Measurements from ENCODE around the gene CTU2. TPM values are rescaled to one million over a fixed set of nuclear protein-coding genes. Genes with fewer than 3 reads are reported as not detected.
A peak's percentile ranks its signal among the peaks of the same experiment; 100 is the strongest.

Gene CTU2
- total RNA-seq, 1 experiment from 2014 or later = 54.9 TPM

GRCh38 chr16:88718178-88718577 is 11.9 kb downstream of the CTU2 start:
- H3K4me3 Mint-ChIP-seq (ENCODE audit: unreplicated experiment) = no peak overlapping the region
- no peaks in the 10 kb centered on the region for H3K9me3 ChIP-seq
- H3K4me1 Mint-ChIP-seq (ENCODE audit: low read depth, unreplicated experiment) = no peaks in the 10 kb centered on the region
- ChIA-PET CTCF (interaction anchor here (0.6 kb wide), 1 partner anchor 76 kb away, joined by 4 read pairs; no protein-coding TSS in a partner anchor), POLR2A (no interaction called here)
- no peaks in the 10 kb centered on the region for H3K27me3 ChIP-seq (replicated peaks; ENCODE audit: control insufficient read depth, insufficient read depth, low read length)
- H3K4me3 ChIP-seq (ENCODE audit: low read depth, low read length) = no peak overlapping the region
- no peaks in the 10 kb centered on the region for H3K27me3 Mint-ChIP-seq (ENCODE audit: insufficient read depth, unreplicated experiment)
- TSS peak; percentile 5 for BruUV-seq (replicated peaks)
- TF ChIP-seq, protein P1, sequence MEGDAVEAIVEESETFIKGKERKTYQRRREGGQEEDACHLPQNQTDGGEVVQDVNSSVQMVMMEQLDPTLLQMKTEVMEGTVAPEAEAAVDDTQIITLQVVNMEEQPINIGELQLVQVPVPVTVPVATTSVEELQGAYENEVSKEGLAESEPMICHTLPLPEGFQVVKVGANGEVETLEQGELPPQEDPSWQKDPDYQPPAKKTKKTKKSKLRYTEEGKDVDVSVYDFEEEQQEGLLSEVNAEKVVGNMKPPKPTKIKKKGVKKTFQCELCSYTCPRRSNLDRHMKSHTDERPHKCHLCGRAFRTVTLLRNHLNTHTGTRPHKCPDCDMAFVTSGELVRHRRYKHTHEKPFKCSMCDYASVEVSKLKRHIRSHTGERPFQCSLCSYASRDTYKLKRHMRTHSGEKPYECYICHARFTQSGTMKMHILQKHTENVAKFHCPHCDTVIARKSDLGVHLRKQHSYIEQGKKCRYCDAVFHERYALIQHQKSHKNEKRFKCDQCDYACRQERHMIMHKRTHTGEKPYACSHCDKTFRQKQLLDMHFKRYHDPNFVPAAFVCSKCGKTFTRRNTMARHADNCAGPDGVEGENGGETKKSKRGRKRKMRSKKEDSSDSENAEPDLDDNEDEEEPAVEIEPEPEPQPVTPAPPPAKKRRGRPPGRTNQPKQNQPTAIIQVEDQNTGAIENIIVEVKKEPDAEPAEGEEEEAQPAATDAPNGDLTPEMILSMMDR (IDR thresholded peaks at IDR 0.05; ENCODE audit: insufficient read depth in 1 of 2, low read depth in 1 of 2, low read length in 1 of 2, severe bottlenecking in 1 of 2, unreplicated experiment in 1 of 2) = no peak
- no peaks in the 10 kb centered on the region for H3K4me1 ChIP-seq
- DNase-seq = no peak
- no peaks in the 10 kb centered on the region for H3K9me3 Mint-ChIP-seq (ENCODE audit: unreplicated experiment)
- intact Hi-C loops (cut with micrococcal nuclease; ENCODE audit: unreplicated experiment) = no loop called here
- peak overlapping the region; percentile 4 for H3K27ac Mint-ChIP-seq (ENCODE audit: unreplicated experiment)
- H3K36me3 ChIP-seq (ENCODE audit: control insufficient read depth, insufficient read depth, low read length) = peaks cover 3% of the 10 kb centered on the region; the same call in 1 of the 2 replicates
- H3K36me3 Mint-ChIP-seq (ENCODE audit: insufficient read depth, unreplicated experiment) = peaks cover 95% of the 10 kb centered on the region

GRCh38 chr16:88719267-88719932 is 13.1 kb downstream of the CTU2 start:
- Histone ChIP-seq H3K36me3 (ENCODE audit: control insufficient read depth, insufficient read depth, low read length) (peaks cover 5% of the 10 kb centered on the region; the same call in 1 of the 2 replicates), H3K4me1 (no peaks in the 10 kb centered on the region), H3K27me3 (replicated peaks; ENCODE audit: control insufficient read depth, insufficient read depth, low read length) (no peaks in the 10 kb centered on the region), H3K9me3 (no peaks in the 10 kb centered on the region), H3K4me3 (ENCODE audit: low read depth, low read length) (no peak overlapping the region)
- BruUV-seq (replicated peaks) = no TSS peak
- CTCF ChIA-PET = no interaction called here
- POLR2A ChIA-PET = no interaction called here
- H3K27me3 Mint-ChIP-seq (ENCODE audit: insufficient read depth, unreplicated experiment) = no peaks in the 10 kb centered on the region
- H3K9me3 Mint-ChIP-seq (ENCODE audit: unreplicated experiment) = no peaks in the 10 kb centered on the region
- TF ChIP-seq, protein P1 (IDR thresholded peaks at IDR 0.05; ENCODE audit: insufficient read depth in 1 of 2, low read depth in 1 of 2, low read length in 1 of 2, severe bottlenecking in 1 of 2, unreplicated experiment in 1 of 2) = no peak
- intact Hi-C loops (cut with micrococcal nuclease; ENCODE audit: unreplicated experiment) = no loop called here
- no peaks in the 10 kb centered on the region for H3K4me1 Mint-ChIP-seq (ENCODE audit: low read depth, unreplicated experiment)
- no peak for DNase-seq
- H3K4me3 Mint-ChIP-seq (ENCODE audit: unreplicated experiment) = no peak overlapping the region
- H3K27ac Mint-ChIP-seq (ENCODE audit: unreplicated experiment) = no peak overlapping the region
- peaks cover 95% of the 10 kb centered on the region for H3K36me3 Mint-ChIP-seq (ENCODE audit: insufficient read depth, unreplicated experiment)

DNA sequence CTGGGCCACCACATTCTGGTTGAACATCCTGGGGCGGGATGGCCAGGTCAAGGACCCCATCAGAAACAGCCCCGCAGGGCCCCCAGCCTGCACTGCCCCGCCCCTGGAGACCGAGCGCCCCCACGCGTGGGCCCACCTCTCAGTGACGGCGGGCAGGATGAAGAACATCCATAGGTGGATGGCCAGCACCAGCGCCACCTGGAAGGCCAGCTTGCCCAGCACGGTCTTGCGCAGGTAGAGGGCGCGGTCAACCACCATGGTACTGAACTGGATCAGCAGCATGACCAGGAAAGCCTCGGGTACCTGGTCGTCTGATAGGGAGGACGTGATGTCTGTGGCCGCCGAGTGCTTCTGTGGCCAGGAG is 13.6 kb downstream of the CTU2 start:
- H3K9me3 ChIP-seq = no peaks in the 10 kb centered on the region
- intact Hi-C loops (cut with micrococcal nuclease; ENCODE audit: unreplicated experiment) = no loop called here
- ChIA-PET POLR2A (no interaction called here), CTCF (no interaction called here)
- H3K27me3 ChIP-seq (replicated peaks; ENCODE audit: control insufficient read depth, insufficient read depth, low read length) = no peaks in the 10 kb centered on the region
- H3K36me3 ChIP-seq (ENCODE audit: control insufficient read depth, insufficient read depth, low read length) = peaks cover 5% of the 10 kb centered on the region; the same call in 1 of the 2 replicates
- no peaks in the 10 kb centered on the region for H3K4me1 ChIP-seq
- peak overlapping the region; percentile 61 for H3K27ac Mint-ChIP-seq (ENCODE audit: unreplicated experiment)
- H3K4me3 Mint-ChIP-seq (ENCODE audit: unreplicated experiment) = no peak overlapping the region
- H3K9me3 Mint-ChIP-seq (ENCODE audit: unreplicated experiment) = no peaks in the 10 kb centered on the region
- no peaks in the 10 kb centered on the region for H3K27me3 Mint-ChIP-seq (ENCODE audit: insufficient read depth, unreplicated experiment)
- H3K36me3 Mint-ChIP-seq (ENCODE audit: insufficient read depth, unreplicated experiment) = peaks cover 95% of the 10 kb centered on the region
- no TSS peak for BruUV-seq (replicated peaks)
- no peaks in the 10 kb centered on the region for H3K4me1 Mint-ChIP-seq (ENCODE audit: low read depth, unreplicated experiment)
- H3K4me3 ChIP-seq (ENCODE audit: low read depth, low read length) = no peak overlapping the region
- no peak for DNase-seq
- TF ChIP-seq, protein P1 (IDR thresholded peaks at IDR 0.05; ENCODE audit: insufficient read depth in 1 of 2, low read depth in 1 of 2, low read length in 1 of 2, severe bottlenecking in 1 of 2, unreplicated experiment in 1 of 2) = no peak
